ENCODE results near the gene FARS2.

Gene FARS2

DNA sequence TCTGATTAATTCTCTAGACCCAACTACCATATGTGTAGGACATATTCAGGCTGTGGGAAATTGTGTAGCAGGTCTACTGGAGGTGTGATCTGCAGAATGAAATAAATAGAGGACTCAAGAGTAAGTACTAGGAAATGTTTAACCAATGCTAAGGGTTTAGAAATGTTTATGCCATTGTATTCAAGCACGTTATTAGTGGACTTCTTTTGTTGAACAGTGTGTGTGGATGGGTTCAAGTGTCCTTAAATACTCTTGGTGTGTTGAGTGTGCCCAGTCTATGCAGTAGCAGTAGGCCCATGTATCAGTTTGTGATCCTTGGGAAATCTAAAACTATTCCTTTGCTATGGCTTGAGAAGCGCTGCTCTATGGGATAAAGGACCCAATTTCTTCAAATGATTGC lies 112.1 kb downstream of the FARS2 start:
- no peak overlapping the region for H3K9ac ChIP-seq (ENCODE audit: low read length)
- H3K36me3 ChIP-seq (ENCODE audit: control insufficient read depth, insufficient read depth, low read length): no peaks in the 10 kb centered on the region
- H3K4me1 ChIP-seq (ENCODE audit: control insufficient read depth, insufficient read depth, low read length): no peaks in the 10 kb centered on the region
- H3K4me3 ChIP-seq (ENCODE audit: low read length): no peak overlapping the region
- no peaks in the 10 kb centered on the region for H3K9me3 ChIP-seq (ENCODE audit: control insufficient read depth, low read length)
- H3K27me3 ChIP-seq (ENCODE audit: control insufficient read depth, insufficient read depth, low read length): no peaks in the 10 kb centered on the region

DNA sequence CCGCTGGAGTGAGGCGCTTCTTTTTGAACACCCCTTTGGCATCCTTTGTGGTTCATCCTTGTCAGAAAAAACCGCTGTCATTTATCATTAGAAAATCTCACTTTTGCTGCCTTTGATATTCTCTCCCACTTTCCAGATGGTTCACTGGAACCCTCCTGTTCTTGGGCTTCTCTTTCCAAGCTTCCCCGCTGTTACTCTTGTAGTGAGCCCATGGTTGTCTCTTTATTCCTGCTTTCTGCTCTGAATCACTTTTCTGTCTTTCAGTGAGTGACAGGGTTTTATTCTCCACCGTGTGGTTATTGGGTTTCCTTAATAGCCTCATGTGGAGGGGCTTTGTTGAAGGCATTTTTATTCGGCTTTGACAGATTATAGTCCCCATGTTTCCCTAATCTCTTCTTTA lies 117.0 kb downstream of the FARS2 start:
- H3K4me1 ChIP-seq (ENCODE audit: control insufficient read depth, insufficient read depth, low read length): no peaks in the 10 kb centered on the region
- no peaks in the 10 kb centered on the region for H3K36me3 ChIP-seq (ENCODE audit: control insufficient read depth, insufficient read depth, low read length)
- no peak overlapping the region for H3K4me3 ChIP-seq (ENCODE audit: low read length)
- no peaks in the 10 kb centered on the region for H3K9me3 ChIP-seq (ENCODE audit: control insufficient read depth, low read length)
- no peak overlapping the region for H3K9ac ChIP-seq (ENCODE audit: low read length)
- H3K27me3 ChIP-seq (ENCODE audit: control insufficient read depth, insufficient read depth, low read length): no peaks in the 10 kb centered on the region

DNA sequence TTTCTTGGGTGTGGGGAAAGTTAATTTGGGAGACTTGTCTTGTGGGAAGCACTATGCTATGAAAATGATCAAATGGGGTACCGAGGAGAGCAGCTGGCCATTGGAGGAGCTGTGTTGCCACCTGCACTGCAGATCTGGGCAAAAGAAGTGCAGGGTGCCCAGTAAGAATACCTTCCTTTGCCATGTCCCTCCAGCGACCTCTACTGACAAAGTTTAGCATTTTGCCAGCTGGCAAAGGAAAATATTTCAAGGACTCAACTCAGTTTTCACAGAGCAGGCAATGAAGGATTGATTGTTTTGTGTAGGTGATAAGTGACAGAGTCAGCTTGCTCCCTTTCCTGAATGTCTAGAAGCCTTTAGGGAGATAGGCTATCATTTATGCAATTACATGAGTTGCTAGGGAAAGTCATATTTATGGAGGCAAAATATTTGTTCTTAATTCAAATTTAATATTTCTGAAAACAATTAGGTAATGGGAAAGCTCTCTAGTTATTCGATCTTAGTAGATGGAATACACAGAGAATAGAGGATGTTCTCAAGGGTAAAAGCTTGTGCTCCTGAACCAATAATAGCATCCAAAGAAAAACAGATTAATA lies 118.4 kb downstream of the FARS2 start:
- Histone ChIP-seq H3K4me3 (ENCODE audit: low read length) (no peak overlapping the region), H3K9ac (ENCODE audit: low read length) (no peak overlapping the region), H3K4me1 (ENCODE audit: control insufficient read depth, insufficient read depth, low read length) (no peaks in the 10 kb centered on the region), H3K36me3 (ENCODE audit: control insufficient read depth, insufficient read depth, low read length) (no peaks in the 10 kb centered on the region), H3K27me3 (ENCODE audit: control insufficient read depth, insufficient read depth, low read length) (no peaks in the 10 kb centered on the region), H3K9me3 (ENCODE audit: control insufficient read depth, low read length) (no peaks in the 10 kb centered on the region)

DNA sequence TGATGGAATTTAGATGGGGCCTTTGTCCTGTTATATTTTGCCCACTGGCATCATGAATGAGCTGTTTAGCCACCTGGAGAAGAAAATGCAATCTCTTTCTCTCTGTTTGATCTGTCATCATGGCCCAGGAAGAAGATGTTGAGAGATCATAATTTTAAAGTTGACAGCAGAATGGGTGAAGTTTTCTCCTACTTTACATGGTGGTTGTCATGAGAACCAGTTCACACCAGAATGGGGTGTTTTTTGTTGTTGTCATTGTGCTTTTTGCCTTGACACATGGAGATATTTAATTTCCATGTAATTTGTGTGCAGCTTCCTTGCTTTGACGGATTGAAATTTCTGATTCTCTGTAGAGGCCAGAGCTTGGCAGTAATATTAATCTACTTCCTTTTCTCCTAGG lies 122.5 kb downstream of the FARS2 start:
- no peaks in the 10 kb centered on the region for H3K36me3 ChIP-seq (ENCODE audit: control insufficient read depth, insufficient read depth, low read length)
- H3K4me1 ChIP-seq (ENCODE audit: control insufficient read depth, insufficient read depth, low read length): no peaks in the 10 kb centered on the region
- H3K9me3 ChIP-seq (ENCODE audit: control insufficient read depth, low read length): no peaks in the 10 kb centered on the region
- no peak overlapping the region for H3K9ac ChIP-seq (ENCODE audit: low read length)
- H3K4me3 ChIP-seq (ENCODE audit: low read length): no peak overlapping the region
- no peaks in the 10 kb centered on the region for H3K27me3 ChIP-seq (ENCODE audit: control insufficient read depth, insufficient read depth, low read length)

DNA sequence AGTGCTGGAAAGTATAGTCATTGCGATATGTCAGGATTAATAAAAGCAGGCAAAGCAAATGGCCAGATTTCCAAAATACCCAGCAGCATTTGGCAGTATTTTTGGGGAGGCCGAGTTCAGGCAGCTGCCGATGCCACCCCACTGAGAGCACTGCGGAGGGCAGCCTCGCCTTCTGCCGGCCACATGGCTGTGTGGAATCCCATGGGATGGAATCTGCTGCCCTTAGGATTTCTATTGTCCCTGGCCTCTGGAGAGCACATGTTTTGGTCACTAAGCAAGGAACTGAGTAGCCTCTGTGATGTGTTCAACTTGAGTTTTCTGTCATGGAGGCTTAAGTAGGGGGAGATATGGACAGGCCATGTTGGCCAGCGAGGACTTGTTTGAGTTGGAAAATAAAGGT lies 123.0 kb downstream of the FARS2 start:
- no peaks in the 10 kb centered on the region for H3K27me3 ChIP-seq (ENCODE audit: control insufficient read depth, insufficient read depth, low read length)
- no peaks in the 10 kb centered on the region for H3K9me3 ChIP-seq (ENCODE audit: control insufficient read depth, low read length)
- no peaks in the 10 kb centered on the region for H3K4me1 ChIP-seq (ENCODE audit: control insufficient read depth, insufficient read depth, low read length)
- H3K4me3 ChIP-seq (ENCODE audit: low read length): no peak overlapping the region
- no peak overlapping the region for H3K9ac ChIP-seq (ENCODE audit: low read length)
- H3K36me3 ChIP-seq (ENCODE audit: control insufficient read depth, insufficient read depth, low read length): no peaks in the 10 kb centered on the region

DNA sequence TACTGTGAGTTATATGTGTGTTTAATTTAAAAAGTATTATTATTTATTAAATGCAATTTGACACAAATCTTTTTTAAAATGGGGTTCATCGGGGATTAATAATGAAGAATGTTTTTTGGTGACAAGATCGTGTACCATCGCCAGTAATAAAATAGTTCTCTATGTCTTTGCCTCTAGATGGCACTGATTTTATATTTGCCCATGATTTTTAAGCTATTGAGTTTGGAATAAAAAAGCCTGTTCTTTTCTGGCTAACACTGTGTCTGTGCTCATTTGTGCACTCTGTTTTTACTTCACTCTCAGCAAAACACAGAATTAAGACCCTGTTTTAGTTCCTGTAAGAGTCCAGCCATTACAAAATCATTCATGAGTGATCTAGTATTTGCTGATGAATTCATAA lies 127.0 kb downstream of the FARS2 start:
- no peaks in the 10 kb centered on the region for H3K4me1 ChIP-seq (ENCODE audit: control insufficient read depth, insufficient read depth, low read length)

DNA sequence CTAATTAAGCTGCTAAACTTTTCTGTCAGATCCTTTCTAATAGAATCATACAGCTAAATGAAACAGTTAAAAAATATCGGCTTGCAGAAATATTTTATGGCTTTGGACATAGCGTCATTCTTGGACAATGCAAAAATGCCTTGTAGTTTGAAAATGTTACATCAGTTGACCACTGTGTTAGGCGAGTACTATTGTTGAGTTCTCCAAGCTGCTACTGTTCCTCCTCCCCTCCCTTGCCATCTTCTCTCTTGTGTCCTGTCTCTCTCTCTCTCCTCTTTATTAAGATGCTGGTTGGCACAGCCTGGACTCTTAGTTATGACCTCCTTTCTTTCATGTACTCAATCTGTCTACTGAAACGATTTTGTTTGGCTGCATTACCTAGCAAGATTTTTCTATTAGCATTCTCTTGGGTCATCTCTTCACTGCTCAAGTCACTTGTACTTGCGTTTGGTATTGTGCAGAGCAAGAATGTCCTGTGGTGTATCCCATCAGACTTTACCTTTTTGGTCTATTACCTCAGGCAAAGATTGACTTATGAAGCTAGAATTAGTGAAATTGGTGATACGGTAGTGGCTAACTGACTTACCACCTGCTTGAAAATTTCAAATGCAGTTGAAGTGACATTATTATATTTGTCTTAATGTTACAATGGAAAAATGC lies 127.9 kb downstream of the FARS2 start:
- Histone ChIP-seq H3K4me3 (ENCODE audit: low read length) (no peak overlapping the region), H3K27me3 (ENCODE audit: control insufficient read depth, insufficient read depth, low read length) (no peaks in the 10 kb centered on the region), H3K36me3 (ENCODE audit: control insufficient read depth, insufficient read depth, low read length) (no peaks in the 10 kb centered on the region), H3K9me3 (ENCODE audit: control insufficient read depth, low read length) (no peaks in the 10 kb centered on the region), H3K9ac (ENCODE audit: low read length) (no peak overlapping the region), H3K4me1 (ENCODE audit: control insufficient read depth, insufficient read depth, low read length) (no peaks in the 10 kb centered on the region)

More for the DNA sequence above, 127.0 kb downstream of the FARS2 start:
- H3K9ac ChIP-seq (ENCODE audit: low read length): no peak overlapping the region
- H3K27me3 ChIP-seq (ENCODE audit: control insufficient read depth, insufficient read depth, low read length): no peaks in the 10 kb centered on the region
- no peaks in the 10 kb centered on the region for H3K36me3 ChIP-seq (ENCODE audit: control insufficient read depth, insufficient read depth, low read length)
- no peak overlapping the region for H3K4me3 ChIP-seq (ENCODE audit: low read length)
- no peaks in the 10 kb centered on the region for H3K9me3 ChIP-seq (ENCODE audit: control insufficient read depth, low read length)

DNA sequence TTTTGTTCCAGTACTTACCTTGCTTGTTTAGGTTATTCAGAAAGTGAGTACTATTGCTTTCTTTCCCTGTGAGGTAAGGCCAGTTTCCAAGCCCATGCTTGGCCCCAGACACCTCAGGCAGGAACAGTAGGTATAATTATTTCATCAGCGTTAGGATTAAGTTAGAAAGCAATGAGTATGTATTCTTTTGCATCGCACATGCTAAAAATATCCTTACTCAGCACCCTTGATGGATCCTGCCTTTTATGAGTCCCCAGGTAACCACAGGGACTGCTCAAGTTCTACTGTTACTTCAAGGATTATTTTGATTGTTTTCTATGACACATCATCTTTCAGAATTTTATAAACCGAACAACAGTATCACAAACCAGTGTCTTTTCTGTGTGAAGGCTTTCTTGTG lies 128.9 kb downstream of the FARS2 start:
- Histone ChIP-seq H3K9ac (ENCODE audit: low read length) (no peak overlapping the region), H3K36me3 (ENCODE audit: control insufficient read depth, insufficient read depth, low read length) (no peaks in the 10 kb centered on the region), H3K27me3 (ENCODE audit: control insufficient read depth, insufficient read depth, low read length) (no peaks in the 10 kb centered on the region), H3K9me3 (ENCODE audit: control insufficient read depth, low read length) (no peaks in the 10 kb centered on the region), H3K4me3 (ENCODE audit: low read length) (no peak overlapping the region), H3K4me1 (ENCODE audit: control insufficient read depth, insufficient read depth, low read length) (no peaks in the 10 kb centered on the region)

DNA sequence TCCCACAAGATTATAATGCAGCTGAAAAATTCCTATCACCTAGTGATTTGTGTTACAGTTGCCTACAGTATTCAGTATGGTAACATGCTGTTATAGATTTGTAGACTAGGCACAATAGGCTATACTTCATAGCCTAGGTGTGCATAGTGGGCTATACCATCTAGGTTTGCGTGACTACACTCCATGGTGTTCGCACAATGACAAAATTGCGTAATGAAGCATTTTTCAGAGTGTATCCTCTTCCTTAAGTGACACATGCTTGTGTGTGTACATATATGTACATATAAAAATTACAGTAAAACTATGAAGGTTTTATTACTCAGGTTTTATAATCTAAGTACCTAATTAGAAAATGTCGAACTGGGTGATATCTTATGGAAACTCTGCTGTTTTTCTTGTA lies 133.0 kb downstream of the FARS2 start:
- no peaks in the 10 kb centered on the region for H3K9me3 ChIP-seq (ENCODE audit: control insufficient read depth, low read length)
- H3K27me3 ChIP-seq (ENCODE audit: control insufficient read depth, insufficient read depth, low read length): no peaks in the 10 kb centered on the region
- no peaks in the 10 kb centered on the region for H3K4me1 ChIP-seq (ENCODE audit: control insufficient read depth, insufficient read depth, low read length)
- no peak overlapping the region for H3K4me3 ChIP-seq (ENCODE audit: low read length)
- H3K36me3 ChIP-seq (ENCODE audit: control insufficient read depth, insufficient read depth, low read length): no peaks in the 10 kb centered on the region
- H3K9ac ChIP-seq (ENCODE audit: low read length): no peak overlapping the region

DNA sequence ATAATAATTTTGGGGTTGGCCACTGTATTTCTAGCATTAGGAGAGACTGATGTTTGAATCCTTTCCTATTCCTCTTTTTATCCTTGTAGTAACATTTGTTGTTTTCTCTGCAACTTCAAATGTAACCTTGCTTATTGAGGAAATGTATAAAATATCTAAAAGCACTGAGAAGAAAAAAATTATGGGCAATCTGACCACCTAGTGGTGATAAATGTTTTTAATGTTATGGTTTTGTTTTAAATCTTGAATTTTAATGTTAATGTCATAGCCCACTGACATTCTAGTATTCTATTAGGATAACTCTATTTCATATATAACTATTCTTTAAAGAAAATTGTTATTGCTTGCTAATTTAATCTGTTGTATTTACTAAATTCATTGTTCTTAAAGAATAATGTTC lies 134.4 kb downstream of the FARS2 start:
- H3K27me3 ChIP-seq (ENCODE audit: control insufficient read depth, insufficient read depth, low read length): no peaks in the 10 kb centered on the region
- no peaks in the 10 kb centered on the region for H3K4me1 ChIP-seq (ENCODE audit: control insufficient read depth, insufficient read depth, low read length)
- no peak overlapping the region for H3K4me3 ChIP-seq (ENCODE audit: low read length)
- no peaks in the 10 kb centered on the region for H3K9me3 ChIP-seq (ENCODE audit: control insufficient read depth, low read length)
- no peaks in the 10 kb centered on the region for H3K36me3 ChIP-seq (ENCODE audit: control insufficient read depth, insufficient read depth, low read length)
- H3K9ac ChIP-seq (ENCODE audit: low read length): no peak overlapping the region

DNA sequence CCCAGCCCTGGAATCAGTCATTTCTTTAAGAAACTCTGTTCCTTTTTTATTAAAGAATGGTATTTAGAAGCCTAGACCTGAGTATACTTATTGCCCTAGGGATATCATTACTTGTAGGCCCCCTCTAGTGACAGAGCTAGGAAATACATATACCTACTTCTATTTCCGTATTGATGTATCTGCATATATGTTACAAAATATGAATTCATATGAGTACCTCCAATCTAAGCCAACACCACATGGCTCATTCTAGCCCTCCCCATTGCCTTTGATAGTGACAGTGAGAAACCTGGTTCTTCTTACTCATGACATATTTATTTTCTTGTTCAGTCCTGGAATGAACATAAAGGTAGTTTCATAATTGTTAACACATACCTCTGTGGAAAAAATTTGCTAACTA lies 137.2 kb downstream of the FARS2 start:
- Histone ChIP-seq H3K4me1 (ENCODE audit: control insufficient read depth, insufficient read depth, low read length) (peaks cover 4% of the 10 kb centered on the region), H3K27me3 (ENCODE audit: control insufficient read depth, insufficient read depth, low read length) (no peaks in the 10 kb centered on the region), H3K36me3 (ENCODE audit: control insufficient read depth, insufficient read depth, low read length) (no peaks in the 10 kb centered on the region), H3K9me3 (ENCODE audit: control insufficient read depth, low read length) (no peaks in the 10 kb centered on the region), H3K9ac (ENCODE audit: low read length) (no peak overlapping the region), H3K4me3 (ENCODE audit: low read length) (no peak overlapping the region)

DNA sequence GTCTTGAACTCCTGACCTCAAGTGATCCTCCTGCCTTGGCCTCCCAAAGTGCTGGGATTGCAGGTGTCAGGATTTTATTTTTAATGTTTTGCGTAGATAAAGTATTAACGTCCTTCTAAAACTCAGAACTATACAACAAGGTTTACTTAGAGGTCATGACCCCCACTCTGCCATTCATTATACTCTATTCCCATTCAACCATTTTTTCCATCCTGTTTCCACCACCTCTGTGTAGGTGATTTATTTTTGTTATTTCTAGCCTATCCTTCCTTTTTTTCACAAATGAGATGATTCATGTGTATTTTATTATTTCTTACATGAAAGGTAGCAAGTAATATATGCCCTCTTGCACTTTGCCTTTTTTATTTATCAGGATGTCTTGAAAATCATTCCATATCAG lies 138.1 kb downstream of the FARS2 start:
- H3K27me3 ChIP-seq (ENCODE audit: control insufficient read depth, insufficient read depth, low read length): no peaks in the 10 kb centered on the region
- no peak overlapping the region for H3K9ac ChIP-seq (ENCODE audit: low read length)
- H3K9me3 ChIP-seq (ENCODE audit: control insufficient read depth, low read length): no peaks in the 10 kb centered on the region
- no peaks in the 10 kb centered on the region for H3K36me3 ChIP-seq (ENCODE audit: control insufficient read depth, insufficient read depth, low read length)
- H3K4me3 ChIP-seq (ENCODE audit: low read length): no peak overlapping the region
- H3K4me1 ChIP-seq (ENCODE audit: control insufficient read depth, insufficient read depth, low read length): peaks cover 4% of the 10 kb centered on the region
